HepG2 (cell line): ENCODE measurements around the gene WDFY1. TPM values are rescaled to one million over a fixed set of nuclear protein-coding genes. Genes with fewer than 3 reads are reported as not detected.

Experiments
- GATAD2A ChIP-seq: IDR thresholded peaks from 2 replicates; pipeline ENCODE4 v1.6.1; 2016
- IKZF1 ChIP-seq: fragments of 450-650 bp; IDR thresholded peaks from 2 replicates; pipeline ENCODE4 v1.7.1; 2016
- KDM1A ChIP-seq: IDR thresholded peaks from 2 replicates; pipeline ENCODE4 v1.6.1; 2016; ENCODE audit warnings: missing compliant biosample characterization
- KDM2A ChIP-seq: sonication (generic); formaldehyde crosslinking; IDR thresholded peaks from 2 replicates; pipeline ENCODE4 v1.4.0; 2020; ENCODE audit warnings: low read depth, missing genetic modification reagents, borderline replicate concordance
- KDM5B ChIP-seq: sonication (generic); formaldehyde crosslinking; IDR thresholded peaks from 2 replicates; pipeline ENCODE4 v1.4.0; 2020; ENCODE audit warnings: missing genetic modification reagents, mild to moderate bottlenecking, borderline replicate concordance
- MIXL1 ChIP-seq: IDR thresholded peaks from 2 replicates; pipeline ENCODE4 v1.6.1; 2016
- MXI1 ChIP-seq: IDR thresholded peaks from 3 replicates; pipeline ENCODE4 v1.6.1; 2012; ENCODE audit warnings: low read depth, low read length, inconsistent platforms, borderline replicate concordance
- NFRKB ChIP-seq: fragments of 450-650 bp; IDR thresholded peaks from 2 replicates; pipeline ENCODE4 v1.6.1; 2017
- TRIM24 ChIP-seq: sonication (generic); formaldehyde crosslinking; IDR thresholded peaks from 2 replicates; pipeline ENCODE4 v1.8.0; 2022; ENCODE audit warnings: mild to moderate bottlenecking, missing genetic modification reagents
- TSC22D2 ChIP-seq: sonication (generic); formaldehyde crosslinking; IDR thresholded peaks from 2 replicates; pipeline ENCODE4 v1.5.1; 2020; ENCODE audit warnings: missing genetic modification reagents, mild to moderate bottlenecking, borderline replicate concordance
- U2AF2 ChIP-seq: fragments of 200-400 bp; formaldehyde crosslinking; IDR thresholded peaks from 2 replicates; pipeline ENCODE4 v1.6.1; 2017; ENCODE audit warnings: low read depth, mild to moderate bottlenecking, low read length
- ZMYM4 ChIP-seq: sonication (generic); formaldehyde crosslinking; IDR thresholded peaks from 2 replicates; pipeline ENCODE4 v1.8.1; 2023; ENCODE audit warnings: mild to moderate bottlenecking, missing genetic modification reagents
- ZNF121 ChIP-seq: sonication (generic); formaldehyde crosslinking; IDR thresholded peaks from 2 replicates; pipeline ENCODE4 v1.5.0; 2020; ENCODE audit warnings: mild to moderate bottlenecking, missing genetic modification reagents
- ZNF17 ChIP-seq: sonication (generic); formaldehyde crosslinking; IDR thresholded peaks from 2 replicates; pipeline ENCODE4 v1.5.0; 2020; ENCODE audit warnings: mild to moderate bottlenecking, missing genetic modification reagents
- ZNF205 ChIP-seq: IDR thresholded peaks from 2 replicates; pipeline ENCODE4 v1.6.1; 2018; ENCODE audit warnings: missing biosample characterization, missing genetic modification reagents
- ZNF33B ChIP-seq: sonication (generic); formaldehyde crosslinking; IDR thresholded peaks from 2 replicates; pipeline ENCODE4 v1.5.1; 2020; ENCODE audit warnings: mild to moderate bottlenecking, missing genetic modification reagents
- ZNF383 ChIP-seq: sonication (generic); formaldehyde crosslinking; IDR thresholded peaks from 2 replicates; pipeline ENCODE4 v1.4.0; 2020; ENCODE audit warnings: missing genetic modification reagents, mild to moderate bottlenecking, borderline replicate concordance
- ZNF44 ChIP-seq: sonication (generic); formaldehyde crosslinking; IDR thresholded peaks from 2 replicates; pipeline ENCODE4 v1.5.1; 2020; ENCODE audit warnings: mild to moderate bottlenecking, missing genetic modification reagents
- ZNF660 ChIP-seq: sonication (generic); formaldehyde crosslinking; IDR thresholded peaks from 2 replicates; pipeline ENCODE4 v1.5.1; 2020; ENCODE audit warnings: mild to moderate bottlenecking, low read depth, missing genetic modification reagents, borderline replicate concordance
- ZNF841 ChIP-seq: sonication (generic); formaldehyde crosslinking; IDR thresholded peaks from 2 replicates; pipeline ENCODE4 v1.8.1; 2023; ENCODE audit warnings: missing genetic modification reagents, borderline replicate concordance
- ZNF879 ChIP-seq: sonication (generic); formaldehyde crosslinking; IDR thresholded peaks from 2 replicates; pipeline ENCODE4 v1.8.1; 2023; ENCODE audit warnings: missing genetic modification reagents
- ZNF883 ChIP-seq: sonication (generic); formaldehyde crosslinking; IDR thresholded peaks from 2 replicates; pipeline ENCODE4 v1.5.1; 2020; ENCODE audit warnings: mild to moderate bottlenecking, missing genetic modification reagents; ENCODE audit errors: not compliant biosample characterization
- ZSCAN31 ChIP-seq: sonication (generic); formaldehyde crosslinking; IDR thresholded peaks from 2 replicates; pipeline ENCODE4 v1.5.0; 2020; ENCODE audit warnings: low read depth, mild to moderate bottlenecking, missing genetic modification reagents
- polyA plus RNA-seq, 8 experiments: library from polyadenylated mRNA; depleted of rRNA in 3 of 8; stranded (reverse) in 7 of 8; unstranded in 1 of 8; fragments of >200 nt; fragmentation: Illumina TruSeq in 4 of 8; extraction: Trizol in 4 of 8; gene quantifications; 2 replicates each; pipeline versions ENCODE4 v1.2.1 to v1.2.3, GENCODE V29; 2011 to 2016; ENCODE audit warnings: low read depth in 4 of 8, missing spikeins in 1 of 8, mixed read lengths in 1 of 8; ENCODE audit not compliant: insufficient read depth in 1 of 8
- total RNA-seq, 5 experiments: library from RNA; depleted of rRNA; stranded (reverse); fragments of >200 nt; fragmentation: Illumina TruSeq; extraction: Trizol; gene quantifications; 2 replicates each; pipeline ENCODE4 v1.2.3, GENCODE V29; 2016; ENCODE audit warnings: low read depth in 1 of 5
- TF ChIP-seq, protein P1 (sequence below): IDR thresholded peaks from 2 replicates; pipeline ENCODE4 v1.6.1; 2016; ENCODE audit warnings: control low read depth
- TF ChIP-seq, protein P2 (sequence below): sonication (generic); formaldehyde crosslinking; IDR thresholded peaks from 2 replicates; pipeline ENCODE4 v1.5.0; 2020; ENCODE audit warnings: missing genetic modification reagents
- TF ChIP-seq, protein P3 (sequence below): IDR thresholded peaks from 2 replicates; pipeline ENCODE4 v1.6.1; 2018; ENCODE audit warnings: missing genetic modification reagents
- TF ChIP-seq, protein P4 (sequence below): sonication (generic); formaldehyde crosslinking; IDR thresholded peaks from 2 replicates; pipeline ENCODE4 v1.8.0; 2022; ENCODE audit warnings: missing genetic modification reagents, mild to moderate bottlenecking, inconsistent platforms, borderline replicate concordance
- TF ChIP-seq, protein P5 (sequence below): sonication (generic); formaldehyde crosslinking; IDR thresholded peaks from 2 replicates; pipeline ENCODE4 v1.5.1; 2020; ENCODE audit warnings: missing genetic modification reagents, mild to moderate bottlenecking, borderline replicate concordance

WDFY1 gene
- total and polyA plus RNA-seq, 2 of the 13 experiments (the other 11 are each of a cell fraction or from before 2014, with no cell fraction given): 77.0 to 78.4 TPM

DNA sequence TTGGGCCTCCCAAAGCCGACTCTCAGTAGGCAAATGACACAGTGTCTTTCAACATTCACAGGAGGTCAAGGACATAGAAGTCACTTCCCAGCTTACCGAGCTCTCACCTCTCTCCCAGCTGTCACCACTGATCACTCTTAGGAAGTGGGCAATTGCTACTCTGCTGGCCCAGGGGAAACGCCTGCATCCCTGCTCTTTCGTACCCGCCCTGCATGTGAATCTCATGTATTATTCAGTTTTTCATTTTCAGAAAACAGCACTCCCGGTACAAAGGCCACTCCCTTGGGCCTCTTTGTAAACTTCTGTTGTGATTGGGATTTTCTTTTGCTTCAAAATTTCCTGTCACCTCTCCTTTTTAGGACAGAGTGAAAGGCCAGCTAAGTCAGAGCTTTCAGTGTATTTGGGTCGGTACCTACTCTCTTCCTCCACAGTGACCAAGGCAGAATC is 27.5 kb upstream of the WDFY1 start (continued):
- TF ChIP-seq ZNF17 (CRISPR knock-in tag) (no peak), IKZF1 (no peak), KDM2A (CRISPR knock-in tag) (0 out of 2 replicates have a peak, but pooled peaks have one; percentile 35), ZNF383 (no peak), MXI1 (no peak), ZNF205 (CRISPR knock-in tag) (no peak), TRIM24 (CRISPR knock-in tag) (no peak), U2AF2 (no peak), ZNF883 (CRISPR knock-in tag) (no peak), ZNF841 (CRISPR knock-in tag) (no peak), ZNF44 (CRISPR knock-in tag) (no peak), TSC22D2 (no peak), MIXL1 (0 out of 2 replicates have a peak, but pooled peaks have one; percentile 17), GATAD2A (CRISPR knock-in tag) (peak; percentile 65), ZNF660 (no peak), KDM1A (no peak), ZMYM4 (CRISPR knock-in tag) (peak; percentile 74), ZNF879 (no peak), ZNF121 (CRISPR knock-in tag) (no peak), ZSCAN31 (CRISPR knock-in tag) (no peak), KDM5B (no peak), NFRKB (no peak), ZNF33B (CRISPR knock-in tag) (no peak)
- TF ChIP-seq, protein P1, sequence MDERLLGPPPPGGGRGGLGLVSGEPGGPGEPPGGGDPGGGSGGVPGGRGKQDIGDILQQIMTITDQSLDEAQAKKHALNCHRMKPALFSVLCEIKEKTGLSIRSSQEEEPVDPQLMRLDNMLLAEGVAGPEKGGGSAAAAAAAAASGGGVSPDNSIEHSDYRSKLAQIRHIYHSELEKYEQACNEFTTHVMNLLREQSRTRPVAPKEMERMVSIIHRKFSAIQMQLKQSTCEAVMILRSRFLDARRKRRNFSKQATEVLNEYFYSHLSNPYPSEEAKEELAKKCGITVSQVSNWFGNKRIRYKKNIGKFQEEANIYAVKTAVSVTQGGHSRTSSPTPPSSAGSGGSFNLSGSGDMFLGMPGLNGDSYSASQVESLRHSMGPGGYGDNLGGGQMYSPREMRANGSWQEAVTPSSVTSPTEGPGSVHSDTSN (CRISPR knock-in tag): no peak
- TF ChIP-seq, protein P2, sequence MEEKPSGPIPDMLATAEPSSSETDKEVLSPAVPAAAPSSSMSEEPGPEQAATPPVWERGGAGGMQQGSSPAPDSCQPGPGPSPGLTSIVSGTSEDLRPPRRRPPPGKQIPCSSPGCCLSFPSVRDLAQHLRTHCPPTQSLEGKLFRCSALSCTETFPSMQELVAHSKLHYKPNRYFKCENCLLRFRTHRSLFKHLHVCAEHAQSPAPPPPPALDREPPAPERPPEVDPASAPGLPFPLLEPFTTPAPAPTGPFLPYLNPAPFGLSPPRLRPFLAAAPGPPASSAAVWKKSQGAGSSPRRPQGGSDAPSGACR (CRISPR knock-in tag): 0 out of 2 replicates have a peak, but pooled peaks have one; percentile 35
- TF ChIP-seq, protein P3, sequence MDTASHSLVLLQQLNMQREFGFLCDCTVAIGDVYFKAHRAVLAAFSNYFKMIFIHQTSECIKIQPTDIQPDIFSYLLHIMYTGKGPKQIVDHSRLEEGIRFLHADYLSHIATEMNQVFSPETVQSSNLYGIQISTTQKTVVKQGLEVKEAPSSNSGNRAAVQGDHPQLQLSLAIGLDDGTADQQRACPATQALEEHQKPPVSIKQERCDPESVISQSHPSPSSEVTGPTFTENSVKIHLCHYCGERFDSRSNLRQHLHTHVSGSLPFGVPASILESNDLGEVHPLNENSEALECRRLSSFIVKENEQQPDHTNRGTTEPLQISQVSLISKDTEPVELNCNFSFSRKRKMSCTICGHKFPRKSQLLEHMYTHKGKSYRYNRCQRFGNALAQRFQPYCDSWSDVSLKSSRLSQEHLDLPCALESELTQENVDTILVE (CRISPR knock-in tag): no peak
- TF ChIP-seq, protein P4, sequence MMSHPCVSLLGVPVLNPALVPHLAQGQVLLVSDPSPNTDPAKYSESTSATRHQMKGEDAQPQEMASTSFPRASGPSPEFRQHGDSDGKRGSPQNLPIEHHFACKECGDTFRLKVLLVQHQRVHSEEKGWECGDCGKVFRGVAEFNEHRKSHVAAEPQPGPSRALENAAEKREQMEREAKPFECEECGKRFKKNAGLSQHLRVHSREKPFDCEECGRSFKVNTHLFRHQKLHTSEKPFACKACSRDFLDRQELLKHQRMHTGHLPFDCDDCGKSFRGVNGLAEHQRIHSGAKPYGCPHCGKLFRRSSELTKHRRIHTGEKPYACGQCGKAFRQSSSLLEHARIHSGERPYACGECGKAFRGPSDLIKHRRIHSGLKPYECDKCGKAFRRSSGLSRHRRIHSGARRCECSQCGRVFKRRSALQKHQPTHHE (CRISPR knock-in tag): no peak
- TF ChIP-seq, protein P5, sequence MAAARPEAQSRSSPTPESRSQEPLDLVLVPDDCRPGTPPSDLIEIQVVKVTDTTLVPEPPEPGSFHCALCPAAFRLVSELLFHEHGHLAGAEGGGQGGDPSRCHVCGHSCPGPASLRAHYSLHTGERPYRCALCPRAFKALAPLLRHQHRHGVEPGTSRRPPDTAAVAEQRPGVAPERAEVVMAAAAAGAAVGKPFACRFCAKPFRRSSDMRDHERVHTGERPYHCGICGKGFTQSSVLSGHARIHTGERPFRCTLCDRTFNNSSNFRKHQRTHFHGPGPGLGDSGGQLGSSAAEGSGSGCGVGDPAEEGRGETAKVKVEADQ (CRISPR knock-in tag): no peak
